ENCODE measurements around the gene CACNA1A. TPM values are rescaled to one million over a fixed set of nuclear protein-coding genes. Genes with fewer than 3 reads are reported as not detected.
"Not testable (repeated sequence)": the region's sequence is repeated elsewhere in the genome, so short reads cannot be mapped to it uniquely, and the experiment has no call there.

The CACNA1A gene
- total and polyA plus RNA-seq, 5 donors: 0.65 to 1.3 (median 0.88) TPM

GRCh38 chr19:13207846-13208671 is 298.2 kb downstream of the CACNA1A start:
- Histone ChIP-seq H3K4me3 (ENCODE audit: low read length) (peak overlapping the region; percentile 56), H3K4me1 (ENCODE audit: control insufficient read depth, insufficient read depth, low read length) (no peaks in the 10 kb centered on the region), H3K27ac (ENCODE audit: low read length) (peak overlapping the region; percentile 25), H3K27me3 (ENCODE audit: control insufficient read depth, insufficient read depth) (no peaks in the 10 kb centered on the region), H3K9me3 (ENCODE audit: control insufficient read depth, low read length) (no peaks in the 10 kb centered on the region)
- DNase-seq (peak; percentile 50 to 75 (median 73)), ATAC-seq (peak; percentile 8 to 45)
- 21% methylated on average over 39 of the region's 39 CpGs for WGBS
- intact Hi-C loops (cut with DNase I): no loop called here

GRCh38 chr19:13207237-13207845 is 298.9 kb downstream of the CACNA1A start:
- Histone ChIP-seq H3K4me3 (ENCODE audit: low read length) (peak overlapping the region; percentile 56), H3K27me3 (ENCODE audit: control insufficient read depth, insufficient read depth) (no peaks in the 10 kb centered on the region), H3K27ac (ENCODE audit: low read length) (no peak overlapping the region), H3K9me3 (ENCODE audit: control insufficient read depth, low read length) (no peaks in the 10 kb centered on the region), H3K4me1 (ENCODE audit: control insufficient read depth, insufficient read depth, low read length) (no peaks in the 10 kb centered on the region)
- intact Hi-C loops (cut with DNase I): no loop called here
- DNase-seq: peak; percentile 31 to 80 (median 79)
- WGBS: 61% methylated on average over 79 of the region's 79 CpGs
- peak; percentile 29 to 49 for ATAC-seq

- no peaks in the 10 kb centered on the region for H3K9me3 ChIP-seq (ENCODE audit: control insufficient read depth, low read length)
- no peak overlapping the region for H3K27ac ChIP-seq (ENCODE audit: low read length)
- intact Hi-C loops (cut with DNase I): no loop called here
- H3K27me3 ChIP-seq (ENCODE audit: control insufficient read depth, insufficient read depth): no peaks in the 10 kb centered on the region
- ATAC-seq: no peak
- no peak overlapping the region for H3K4me3 ChIP-seq (ENCODE audit: low read length)
- no peaks in the 10 kb centered on the region for H3K4me1 ChIP-seq (ENCODE audit: control insufficient read depth, insufficient read depth, low read length)
- DNase-seq: no peak
- WGBS: 82% methylated on average over 5 of the region's 5 CpGs
Observed at GRCh38 chr19:13206587-13206986, 299.7 kb downstream of the CACNA1A start.

- H3K27ac ChIP-seq (ENCODE audit: low read length); intact Hi-C loops (cut with DNase I); H3K4me1 ChIP-seq (ENCODE audit: control insufficient read depth, insufficient read depth, low read length); H3K27me3 ChIP-seq (ENCODE audit: control insufficient read depth, insufficient read depth); H3K4me3 ChIP-seq (ENCODE audit: low read length); ATAC-seq; DNase-seq; H3K9me3 ChIP-seq (ENCODE audit: control insufficient read depth, low read length): not testable (repeated sequence)
- WGBS: 97% methylated on average over 7 of the region's 7 CpGs
Observed at GRCh38 chr19:13202112-13202511, 304.2 kb downstream of the CACNA1A start.

GRCh38 chr19:13198634-13199033 is 307.6 kb downstream of the CACNA1A start:
- ATAC-seq (no peak), DNase-seq (no peak)
- Histone ChIP-seq H3K4me1 (ENCODE audit: control insufficient read depth, insufficient read depth, low read length) (no peaks in the 10 kb centered on the region), H3K27ac (ENCODE audit: low read length) (no peak overlapping the region), H3K27me3 (ENCODE audit: control insufficient read depth, insufficient read depth) (no peaks in the 10 kb centered on the region), H3K9me3 (ENCODE audit: control insufficient read depth, low read length) (no peaks in the 10 kb centered on the region), H3K4me3 (ENCODE audit: low read length) (no peak overlapping the region)
- intact Hi-C loops (cut with DNase I): loop anchor here in 1 of 4 donors (10.0 kb wide), 1 partner anchor 66 kb away; no protein-coding TSS in a partner anchor
- WGBS: 77% methylated on average over 18 of the region's 18 CpGs

- H3K27ac ChIP-seq (ENCODE audit: low read length): no peak overlapping the region
- intact Hi-C loops (cut with DNase I): loop anchor here in 1 of 4 donors (10.0 kb wide), 1 partner anchor 69 kb away; no protein-coding TSS in a partner anchor
- no peak overlapping the region for H3K4me3 ChIP-seq (ENCODE audit: low read length)
- H3K9me3 ChIP-seq (ENCODE audit: control insufficient read depth, low read length): no peaks in the 10 kb centered on the region
- H3K27me3 ChIP-seq (ENCODE audit: control insufficient read depth, insufficient read depth): no peaks in the 10 kb centered on the region
- ATAC-seq (no peak), DNase-seq (no peak)
- H3K4me1 ChIP-seq (ENCODE audit: control insufficient read depth, insufficient read depth, low read length): no peaks in the 10 kb centered on the region
- WGBS: 68% methylated on average over 11 of the region's 11 CpGs
Observed at GRCh38 chr19:13195678-13196077, 310.6 kb downstream of the CACNA1A start.

GRCh38 chr19:13190781-13191540 is 315.3 kb downstream of the CACNA1A start:
- H3K4me1 ChIP-seq (ENCODE audit: control insufficient read depth, insufficient read depth, low read length): no peaks in the 10 kb centered on the region
- H3K27me3 ChIP-seq (ENCODE audit: control insufficient read depth, insufficient read depth): no peaks in the 10 kb centered on the region
- ATAC-seq: no peak
- H3K4me3 ChIP-seq (ENCODE audit: low read length): no peak overlapping the region
- WGBS: 79% methylated on average over 19 of the region's 19 CpGs
- DNase-seq: peak in 1 of 3 donors; percentile 9
- H3K27ac ChIP-seq (ENCODE audit: low read length): no peak overlapping the region
- intact Hi-C loops (cut with DNase I): loop anchor here in 2 of 4 donors (5.0 to 10.0 kb wide), 2 partner anchors 71 to 74 kb away; no protein-coding TSS in a partner anchor
- H3K9me3 ChIP-seq (ENCODE audit: control insufficient read depth, low read length): no peaks in the 10 kb centered on the region

GRCh38 chr19:13189600-13189999 is 316.7 kb downstream of the CACNA1A start:
- intact Hi-C loops (cut with DNase I): no loop called here
- H3K4me1 ChIP-seq (ENCODE audit: control insufficient read depth, insufficient read depth, low read length): no peaks in the 10 kb centered on the region
- WGBS: 82% methylated on average over 4 of the region's 4 CpGs
- ATAC-seq (no peak), DNase-seq (peak in 1 of 3 donors; percentile 5)
- no peak overlapping the region for H3K27ac ChIP-seq (ENCODE audit: low read length)
- H3K9me3 ChIP-seq (ENCODE audit: control insufficient read depth, low read length): no peaks in the 10 kb centered on the region
- H3K27me3 ChIP-seq (ENCODE audit: control insufficient read depth, insufficient read depth): no peaks in the 10 kb centered on the region
- no peak overlapping the region for H3K4me3 ChIP-seq (ENCODE audit: low read length)

- Histone ChIP-seq H3K27me3 (ENCODE audit: control insufficient read depth, insufficient read depth) (no peaks in the 10 kb centered on the region), H3K27ac (ENCODE audit: low read length) (no peak overlapping the region), H3K4me3 (ENCODE audit: low read length) (no peak overlapping the region), H3K9me3 (ENCODE audit: control insufficient read depth, low read length) (no peaks in the 10 kb centered on the region), H3K4me1 (ENCODE audit: control insufficient read depth, insufficient read depth, low read length) (no peaks in the 10 kb centered on the region)
- no peak for DNase-seq
- intact Hi-C loops (cut with DNase I): no loop called here
- 94% methylated on average over 4 of the region's 4 CpGs for WGBS
- ATAC-seq: no peak
Observed at GRCh38 chr19:13187419-13187818, 318.9 kb downstream of the CACNA1A start.

- H3K4me1 ChIP-seq (ENCODE audit: control insufficient read depth, insufficient read depth, low read length); ATAC-seq; H3K9me3 ChIP-seq (ENCODE audit: control insufficient read depth, low read length); H3K27ac ChIP-seq (ENCODE audit: low read length); intact Hi-C loops (cut with DNase I); H3K4me3 ChIP-seq (ENCODE audit: low read length); H3K27me3 ChIP-seq (ENCODE audit: control insufficient read depth, insufficient read depth): not testable (repeated sequence)
- 92% methylated on average over 38 of the region's 38 CpGs for WGBS
- DNase-seq: peak in 1 of 3 donors; percentile 9
Observed at GRCh38 chr19:13186688-13187087, 319.6 kb downstream of the CACNA1A start.

Data from right cardiac atrium (tissue), 5 donors.